SU-DHL-6 (cell line): ENCODE results near the gene MCF2L2.

Source experiments
- EZH2phosphoT487 ChIP-seq: fragments of 200-600 bp; sonication (generic), shearing (Covaris generic); conservative IDR thresholded peaks from 2 replicates; pipeline ENCODE4 v1.6.1; 2018; ENCODE audit warnings: mild to moderate bottlenecking, antibody characterized with exemption, low read length, moderate library complexity, mixed read lengths
- TF ChIP-seq, protein P1 (sequence below): fragments of 200-600 bp; sonication (generic); IDR thresholded peaks from one replicate; pipeline ENCODE4 v1.5.1; 2017; ENCODE audit warnings: antibody characterized with exemption, mild to moderate bottlenecking, low read length, moderate library complexity; ENCODE audit not compliant: insufficient read depth, poor library complexity, severe bottlenecking

DNA sequence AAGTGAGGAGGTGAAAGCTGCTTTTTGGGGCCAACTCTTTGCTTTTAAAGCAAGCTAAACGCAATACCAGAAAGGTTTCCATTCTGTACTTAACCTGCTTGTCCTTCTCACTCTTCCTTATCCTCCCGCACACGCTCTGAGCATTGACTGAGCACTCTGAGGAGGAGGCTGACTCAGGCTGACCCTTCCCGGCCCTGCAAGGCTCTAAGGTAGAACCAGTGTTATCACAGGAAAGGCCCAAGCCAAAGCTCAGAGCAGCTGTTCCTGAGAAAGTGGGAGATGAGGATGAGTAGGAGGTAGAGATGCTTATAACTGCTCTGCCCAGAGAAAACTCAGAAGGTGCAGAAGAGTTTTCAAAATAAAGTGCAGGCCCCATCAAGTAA lies 173.1 kb downstream of the MCF2L2 start:
- TF ChIP-seq, protein P1, sequence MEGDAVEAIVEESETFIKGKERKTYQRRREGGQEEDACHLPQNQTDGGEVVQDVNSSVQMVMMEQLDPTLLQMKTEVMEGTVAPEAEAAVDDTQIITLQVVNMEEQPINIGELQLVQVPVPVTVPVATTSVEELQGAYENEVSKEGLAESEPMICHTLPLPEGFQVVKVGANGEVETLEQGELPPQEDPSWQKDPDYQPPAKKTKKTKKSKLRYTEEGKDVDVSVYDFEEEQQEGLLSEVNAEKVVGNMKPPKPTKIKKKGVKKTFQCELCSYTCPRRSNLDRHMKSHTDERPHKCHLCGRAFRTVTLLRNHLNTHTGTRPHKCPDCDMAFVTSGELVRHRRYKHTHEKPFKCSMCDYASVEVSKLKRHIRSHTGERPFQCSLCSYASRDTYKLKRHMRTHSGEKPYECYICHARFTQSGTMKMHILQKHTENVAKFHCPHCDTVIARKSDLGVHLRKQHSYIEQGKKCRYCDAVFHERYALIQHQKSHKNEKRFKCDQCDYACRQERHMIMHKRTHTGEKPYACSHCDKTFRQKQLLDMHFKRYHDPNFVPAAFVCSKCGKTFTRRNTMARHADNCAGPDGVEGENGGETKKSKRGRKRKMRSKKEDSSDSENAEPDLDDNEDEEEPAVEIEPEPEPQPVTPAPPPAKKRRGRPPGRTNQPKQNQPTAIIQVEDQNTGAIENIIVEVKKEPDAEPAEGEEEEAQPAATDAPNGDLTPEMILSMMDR: no peak
- TF ChIP-seq EZH2phosphoT487: no peak
